Inflammatory macrophage treated with lipopolysaccharide for 1 hour (primary cell): ENCODE measurements around the gene ARHGAP10.

Experiments used
- DNase-seq, 2 donors: peaks; one replicate each; pipeline ENCODE4 v3.0.0-alpha.2; 2020 to 2022

Gene ARHGAP10

GRCh38 chr4:147733716-147734344, 1.9 kb downstream of the ARHGAP10 start:
- peak; percentile 53 to 68 for DNase-seq

- peak in 1 of 2 donors; percentile 25 for DNase-seq
Measured at GRCh38 chr4:147734496-147734895, 2.6 kb downstream of the ARHGAP10 start.

DNA sequence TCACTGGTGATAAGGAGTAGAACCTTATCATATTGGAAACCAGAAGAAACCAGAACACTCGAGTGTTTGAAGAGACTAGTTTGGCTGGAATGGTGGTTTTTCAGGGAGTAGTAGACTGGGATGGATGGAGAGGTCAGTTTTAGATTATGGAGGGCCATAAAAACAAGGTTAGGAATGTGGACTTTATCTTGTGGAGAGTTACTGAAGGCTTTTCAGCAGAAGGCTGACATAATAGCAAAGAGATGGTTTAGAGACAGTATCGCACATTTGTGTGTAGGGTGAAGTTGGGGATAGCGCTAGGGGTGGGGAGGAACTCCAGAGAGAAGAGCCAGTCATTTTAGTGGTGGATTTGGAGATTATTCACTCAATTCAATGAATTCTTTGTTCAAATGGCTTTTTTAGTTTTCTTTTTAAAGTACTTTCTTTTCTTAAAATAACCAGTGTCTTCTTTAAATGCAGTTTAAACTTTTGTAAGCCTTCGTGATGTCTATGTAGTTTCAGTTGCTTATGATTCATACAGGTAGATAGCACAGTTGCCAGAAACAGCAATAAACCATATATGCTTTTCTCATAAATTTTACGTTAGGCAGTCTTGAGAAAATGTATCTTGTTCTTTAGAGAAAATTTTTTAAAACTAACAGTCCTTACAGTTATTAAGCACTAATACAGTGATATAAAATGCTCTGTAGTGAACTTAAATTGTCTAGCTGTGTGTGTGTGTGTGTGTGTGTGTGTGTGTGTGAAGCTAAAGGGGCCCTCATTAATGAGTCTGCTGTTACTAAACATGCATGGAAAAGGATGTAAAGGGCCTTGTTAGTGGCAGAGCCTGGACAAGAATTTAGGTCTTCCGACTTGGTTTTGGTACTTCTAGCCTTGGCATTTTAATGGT, 3.8 kb downstream of the ARHGAP10 start:
- no peak for DNase-seq

DNA sequence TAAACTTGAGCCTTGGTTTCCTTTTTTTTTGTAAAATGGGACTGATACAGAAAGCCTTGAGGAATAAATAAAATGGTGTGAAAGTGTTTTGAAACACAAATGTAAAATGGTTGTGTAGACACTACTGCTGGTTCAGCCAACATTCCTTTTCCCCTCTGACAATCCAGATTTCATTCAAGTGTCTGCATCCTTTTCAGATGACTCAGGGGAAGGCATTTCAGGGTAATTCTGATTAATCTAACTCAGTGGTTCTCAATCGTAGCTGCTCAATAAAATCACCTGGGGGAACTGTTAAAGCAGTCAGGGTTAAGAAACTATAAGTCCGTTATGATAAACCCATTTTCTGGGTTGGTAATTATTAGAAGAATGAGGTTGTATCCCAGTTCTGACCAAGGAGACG, 4.6 kb downstream of the ARHGAP10 start:
- no peak for DNase-seq

GRCh38 chr4:147737623-147738022, 5.7 kb downstream of the ARHGAP10 start:
- no peak for DNase-seq

DNA sequence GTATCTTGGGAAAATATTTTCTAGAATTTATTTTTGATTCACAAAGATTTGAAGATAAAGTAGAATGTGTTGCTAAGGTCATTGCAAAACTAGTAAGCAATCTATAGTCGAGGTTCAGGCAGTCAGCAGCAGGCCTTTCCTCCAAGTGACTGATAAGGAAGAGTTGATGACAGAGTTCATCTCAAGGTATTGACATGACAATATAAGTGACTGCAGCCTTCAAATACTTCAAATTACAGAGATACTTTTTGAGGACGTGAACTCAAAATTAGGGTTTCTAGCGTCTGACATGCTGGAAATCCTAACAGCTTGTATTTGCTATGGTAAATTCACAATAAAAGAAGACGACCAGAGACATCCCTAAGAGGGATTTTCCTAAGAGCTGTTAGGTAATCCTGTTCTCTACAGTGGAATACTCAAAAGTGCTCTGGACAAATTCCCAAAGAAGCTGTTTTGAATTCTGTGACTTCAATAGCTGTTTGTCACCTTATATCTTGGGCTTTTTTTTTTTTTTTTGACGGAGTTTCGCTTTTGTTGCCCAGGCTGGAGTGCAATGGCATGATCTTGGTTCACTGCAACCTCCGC, 7.4 kb downstream of the ARHGAP10 start:
- peak in 1 of 2 donors; percentile 62 for DNase-seq

DNA sequence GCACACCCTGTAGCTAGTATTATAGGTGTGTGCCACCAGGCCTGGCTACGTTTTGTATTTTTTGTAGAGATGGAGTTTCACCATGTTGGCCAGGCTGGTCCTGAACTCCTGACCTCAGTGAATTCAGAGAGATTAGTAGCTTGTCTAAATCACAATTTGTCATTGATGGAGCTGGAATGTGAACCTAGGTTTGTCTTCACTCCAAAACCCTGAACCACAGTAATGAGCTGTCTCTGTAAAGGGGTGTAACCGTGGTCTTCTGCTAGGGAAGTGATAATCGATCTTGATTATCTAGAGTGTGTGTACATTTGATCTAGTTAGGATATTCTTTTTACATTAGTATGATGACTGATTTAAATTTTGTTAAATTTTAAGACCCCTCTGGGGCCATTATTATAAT, 8.3 kb downstream of the ARHGAP10 start:
- DNase-seq, result no peak

DNA sequence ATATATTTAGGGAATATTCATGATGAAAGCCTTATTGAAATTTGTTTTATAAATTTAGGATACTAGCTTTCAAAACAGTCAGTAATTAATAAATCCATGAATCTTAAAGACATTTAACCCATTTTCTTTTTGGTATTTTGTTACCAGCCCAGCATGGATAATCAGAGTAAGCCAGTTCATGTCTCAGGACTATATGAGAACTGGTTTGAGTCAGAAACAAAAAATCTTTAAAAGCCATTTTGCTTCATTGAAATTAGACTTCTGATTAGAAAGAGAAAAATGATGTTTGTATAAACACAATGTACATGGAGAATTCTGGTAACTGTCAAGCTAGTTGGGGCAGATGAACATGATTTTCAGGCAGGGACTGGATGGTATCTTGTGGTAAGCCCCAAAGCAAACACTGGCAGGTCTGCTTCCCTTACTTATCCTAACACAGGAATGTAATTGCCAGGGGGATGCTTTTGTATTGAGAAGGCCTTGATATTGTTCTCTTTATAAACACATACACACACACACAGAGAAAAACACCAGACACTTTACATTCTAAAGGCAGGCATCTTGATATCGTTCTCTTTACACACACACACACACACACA, 9.4 kb downstream of the ARHGAP10 start:
- DNase-seq, result no peak

- no peak for DNase-seq
Measured at GRCh38 chr4:147747787-147748454, 16.0 kb downstream of the ARHGAP10 start.

DNA sequence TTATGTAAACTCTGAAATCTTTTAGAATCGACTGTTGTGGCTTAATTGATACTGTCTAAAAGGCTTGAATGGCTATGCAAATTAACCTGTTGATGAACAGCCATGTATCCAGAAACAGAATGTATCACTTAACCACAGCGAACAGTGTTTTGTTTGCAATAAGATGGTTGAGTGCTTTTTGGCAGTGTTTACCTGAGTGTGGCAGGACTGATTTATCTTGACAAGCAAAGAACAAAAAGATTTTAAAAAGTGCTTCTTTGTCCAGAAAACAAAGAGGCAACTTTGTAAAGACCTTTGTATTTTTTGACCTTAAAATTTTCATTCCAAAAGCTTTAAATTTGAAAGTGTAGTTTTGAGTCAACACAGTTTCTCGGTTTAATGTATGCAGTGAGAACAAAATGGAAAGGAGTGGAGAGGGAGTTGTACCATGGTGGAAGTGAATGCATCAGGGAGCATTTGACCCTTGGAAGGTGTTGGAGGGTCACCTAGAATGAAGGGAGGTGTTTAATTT, 18.0 kb downstream of the ARHGAP10 start:
- no peak for DNase-seq

GRCh38 chr4:147753047-147753446, 21.2 kb downstream of the ARHGAP10 start:
- no peak for DNase-seq

DNA sequence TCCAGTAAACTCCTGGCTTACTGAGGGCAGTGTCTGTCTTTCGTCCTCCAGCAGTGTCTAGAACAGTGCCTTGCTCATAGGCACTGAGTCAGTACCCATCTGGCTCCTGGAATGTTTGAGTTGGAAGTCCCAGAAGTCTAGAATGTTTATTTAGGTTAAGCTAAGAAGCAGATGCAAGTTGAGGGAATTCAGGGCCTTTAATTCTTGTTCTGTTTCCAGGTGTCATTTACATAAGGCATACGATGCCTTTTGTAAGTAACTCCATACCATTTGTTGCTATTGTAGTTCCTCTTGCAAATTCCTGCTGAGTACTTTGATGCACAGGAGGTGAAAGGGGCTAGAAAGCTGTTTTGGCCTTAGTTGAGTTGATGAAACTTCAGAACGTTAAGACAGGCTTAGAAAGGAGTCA, 22.2 kb downstream of the ARHGAP10 start:
- no peak for DNase-seq

- DNase-seq, result peak in 1 of 2 donors; percentile 55
Measured at GRCh38 chr4:147755561-147756295, 23.8 kb downstream of the ARHGAP10 start.

GRCh38 chr4:147756417-147756816, 24.5 kb downstream of the ARHGAP10 start:
- DNase-seq, result no peak

DNA sequence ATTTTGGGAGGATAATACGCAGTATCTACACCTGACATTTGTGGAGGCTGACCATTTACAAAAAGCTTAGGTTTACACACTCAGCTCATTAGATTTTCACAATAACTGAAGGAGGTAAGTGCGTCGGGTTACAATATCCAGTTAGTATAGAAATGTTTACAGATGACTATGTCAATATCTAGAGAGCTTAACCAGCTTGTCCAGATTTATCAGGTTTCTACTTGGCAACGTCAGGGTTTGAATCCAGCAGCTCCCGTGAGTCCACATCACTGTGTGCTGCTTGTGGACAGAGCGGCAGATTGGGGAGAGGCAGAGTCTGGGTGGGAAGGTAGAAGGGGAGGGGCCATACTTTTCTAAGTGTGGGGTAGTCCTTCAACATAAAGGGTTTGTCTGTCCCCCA, 28.3 kb downstream of the ARHGAP10 start:
- DNase-seq, result no peak

DNA sequence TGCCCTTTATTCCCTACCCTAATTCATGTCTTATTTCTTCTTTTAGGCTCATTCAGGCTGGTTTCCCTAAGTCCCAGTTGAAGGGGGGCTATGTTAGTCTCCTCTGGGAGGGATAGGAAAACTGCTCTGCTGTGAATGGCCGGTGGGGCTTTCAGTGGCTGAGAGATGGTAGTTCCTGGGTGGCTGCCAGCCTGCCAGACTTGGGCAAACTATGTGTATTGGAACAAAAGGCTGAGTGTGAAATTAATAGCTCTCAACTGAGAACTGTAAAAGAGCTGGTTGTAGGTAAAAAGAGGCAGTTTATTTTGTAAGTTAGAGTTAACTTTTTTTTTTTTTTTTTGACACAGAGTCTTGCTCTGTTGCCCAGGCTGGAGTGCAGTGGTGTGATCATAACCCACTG, 28.8 kb downstream of the ARHGAP10 start:
- DNase-seq, result no peak

DNA sequence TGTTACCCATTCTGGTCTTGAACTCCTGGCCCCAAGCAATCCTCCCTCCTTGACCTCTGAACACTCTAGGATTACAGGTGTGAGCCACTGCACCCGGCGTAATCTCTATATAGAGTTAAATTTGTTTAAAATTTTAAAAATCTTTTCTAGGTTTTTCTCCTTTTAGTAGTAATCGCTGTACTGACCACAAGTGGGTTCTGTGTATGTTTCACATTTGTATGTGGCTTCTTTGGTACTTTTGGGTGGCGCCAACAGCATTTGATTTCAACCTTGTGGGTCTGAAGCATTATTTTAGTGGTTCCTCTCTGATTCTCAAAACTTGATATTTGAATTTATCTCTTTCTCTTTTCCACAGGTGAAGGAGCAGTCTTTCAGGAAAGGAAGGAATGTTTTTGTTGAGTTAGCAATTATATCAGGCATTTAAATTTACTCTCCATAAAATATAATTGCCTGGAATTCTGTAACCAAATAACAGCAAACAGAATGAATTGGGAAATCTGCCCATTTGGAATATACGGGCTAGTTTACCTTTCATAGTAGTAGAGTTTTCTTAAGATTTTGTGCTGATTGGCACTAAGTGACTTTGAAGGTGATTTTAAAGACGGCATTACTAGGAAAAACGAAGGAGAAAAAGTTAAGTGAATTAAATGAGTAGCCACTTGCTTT, 29.5 kb downstream of the ARHGAP10 start:
- DNase-seq, result no peak

GRCh38 chr4:147764337-147764736, 32.4 kb downstream of the ARHGAP10 start:
- DNase-seq, result no peak

DNA sequence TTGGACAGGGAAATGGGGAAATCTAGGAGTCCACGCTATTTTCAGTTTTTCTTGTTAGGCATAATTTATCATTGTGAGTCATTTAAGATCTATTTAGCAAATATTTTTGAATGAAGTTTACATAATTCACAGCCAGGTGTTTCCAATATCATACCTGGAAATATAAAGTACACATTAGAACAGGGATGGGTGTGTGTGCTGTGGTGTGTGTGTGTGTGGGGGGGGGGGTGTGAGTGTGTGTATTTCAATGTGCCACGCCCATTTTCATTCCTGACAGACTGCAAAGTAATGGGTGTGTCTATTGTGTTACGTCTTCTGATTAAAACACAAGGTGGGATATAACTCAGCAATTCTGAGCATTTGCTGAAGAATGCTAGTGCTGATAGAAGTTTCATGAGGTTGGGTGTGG, 33.2 kb downstream of the ARHGAP10 start:
- no peak for DNase-seq

DNA sequence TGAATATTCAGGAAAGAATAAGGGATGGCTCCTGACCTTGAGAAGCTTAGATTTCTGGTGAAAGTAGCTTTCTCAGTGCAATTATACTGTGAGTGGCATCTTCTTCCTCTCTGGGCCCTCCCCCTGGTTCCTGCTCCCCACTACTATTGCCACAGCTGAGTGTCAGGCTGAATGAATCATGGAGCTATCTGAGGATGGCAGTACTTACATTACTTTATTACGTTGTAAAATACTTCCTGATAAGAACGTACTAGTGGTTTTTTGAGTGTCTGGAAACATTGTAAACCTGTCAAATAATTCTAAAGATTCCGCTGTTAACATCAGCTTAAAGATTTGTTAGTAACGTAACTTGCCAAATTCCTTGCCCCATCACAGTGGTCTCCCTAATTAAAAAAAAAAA, 36.2 kb downstream of the ARHGAP10 start:
- DNase-seq, result peak; percentile 87 to 92

DNA sequence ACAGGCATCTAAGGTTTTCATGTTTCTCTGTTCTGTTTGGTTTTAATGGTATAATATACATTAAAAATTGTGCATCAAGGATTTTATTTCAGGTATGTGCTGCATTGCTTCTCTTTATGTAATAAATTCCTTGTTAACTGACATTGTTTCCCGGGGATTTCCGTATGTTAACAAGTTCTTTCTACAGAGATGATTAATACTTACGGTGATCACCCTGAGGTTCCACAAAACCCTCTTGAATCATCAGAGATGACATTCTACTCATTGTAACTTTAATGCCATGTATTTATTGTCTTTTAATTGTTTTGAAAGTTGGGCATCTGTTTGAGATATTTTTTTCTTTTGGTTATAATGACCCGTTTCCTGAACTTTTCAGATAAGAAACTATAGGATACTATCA, 37.5 kb downstream of the ARHGAP10 start:
- DNase-seq, result peak; percentile 55 to 79
